Measurements from ENCODE around the gene TNS3. TPM values are rescaled to one million over a fixed set of nuclear protein-coding genes. Genes with fewer than 3 reads are reported as not detected.

TNS3 gene
- total and polyA plus RNA-seq, 10 of the 15 experiments (the other 5 are each of a cell fraction or from before 2014, with no cell fraction given), result 0.27 to 2.7 (median 0.79) TPM

DNA sequence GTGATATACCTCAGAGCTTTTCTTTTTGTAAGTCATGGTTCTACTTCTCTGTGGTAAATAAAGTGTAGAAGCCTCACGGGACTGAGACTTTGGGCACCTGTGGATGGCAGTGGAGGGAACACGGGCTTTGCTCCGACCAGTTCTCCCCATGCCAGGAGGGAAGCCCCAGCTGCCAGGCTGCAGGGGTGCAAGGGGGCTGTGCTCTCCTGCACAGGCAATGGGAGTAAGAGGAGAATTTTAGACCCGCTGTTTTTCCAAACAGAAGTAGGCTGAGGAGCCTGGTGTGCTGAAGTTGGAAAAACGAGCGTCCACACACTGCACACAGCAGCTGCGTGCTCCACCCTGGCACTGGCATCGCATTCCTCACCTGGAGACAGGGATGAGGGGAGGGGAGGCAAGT lies 282.4 kb downstream of the TNS3 start:
- Histone ChIP-seq H3K4me1 (ENCODE audit: control insufficient read depth, insufficient read depth, low read length) (no peaks in the 10 kb centered on the region), H3K4me2 (ENCODE audit: control insufficient read depth, insufficient read depth) (no peak overlapping the region), H3K79me2 (ENCODE audit: control insufficient read depth, insufficient read depth, low read length) (no peaks in the 10 kb centered on the region), H3K27me3 (replicated peaks in 1 of 2; ENCODE audit: control insufficient read depth in 2 of 2, insufficient read depth in 2 of 2, low read length in 1 of 2) (no peaks in the 10 kb centered on the region; a peak in 2 of 4 replicates), H3K36me3 (ENCODE audit: control insufficient read depth in 2 of 2, insufficient read depth in 2 of 2, low read length in 1 of 2) (no peaks in the 10 kb centered on the region), H2AFZ (ENCODE audit: control insufficient read depth, low read depth, low read length) (no peak overlapping the region), H4K20me1 (ENCODE audit: control insufficient read depth, insufficient read depth) (no peaks in the 10 kb centered on the region), H3K9me3 (replicated peaks; ENCODE audit: control insufficient read depth, insufficient read depth, low read length) (no peaks in the 10 kb centered on the region), H3K9ac (ENCODE audit: control insufficient read depth, insufficient read depth, low read length) (no peak overlapping the region), H3K27ac (ENCODE audit: control insufficient read depth, insufficient read depth) (no peak overlapping the region), H3K4me3 (no peak overlapping the region)
- no peak for DNase-seq (ENCODE audit: low read depth, low spot score)
- in situ Hi-C loops (cut with MboI), result no loop called here
- intact Hi-C loops (cut with micrococcal nuclease; ENCODE audit: unreplicated experiment), result no loop called here
- 36% methylated on average over 8 of the region's 8 CpGs for WGBS (ENCODE audit: insufficient coverage, insufficient replicate concordance, low lambda C conversion rate, missing lambda C conversion rate)
- FAIRE-seq, result no peak
- CTCF ChIA-PET, result interaction anchor here (0.9 kb wide), 1 partner anchor 33 kb away, joined by 3 read pairs; no protein-coding TSS in a partner anchor
- no TSS peak for BruUV-seq (replicated peaks)
- ATAC-seq, result no peak
- POLR2A ChIA-PET, result no interaction called here
- RAD21 ChIA-PET (ENCODE audit: unreplicated experiment), result no interaction called here
- SMC1A ChIA-PET (ENCODE audit: uncharacterized antibody, unreplicated experiment), result no interaction called here
- no peak for TF ChIP-seq ZNF207 (IDR thresholded peaks at IDR 0.05; ENCODE audit: borderline replicate concordance)

DNA sequence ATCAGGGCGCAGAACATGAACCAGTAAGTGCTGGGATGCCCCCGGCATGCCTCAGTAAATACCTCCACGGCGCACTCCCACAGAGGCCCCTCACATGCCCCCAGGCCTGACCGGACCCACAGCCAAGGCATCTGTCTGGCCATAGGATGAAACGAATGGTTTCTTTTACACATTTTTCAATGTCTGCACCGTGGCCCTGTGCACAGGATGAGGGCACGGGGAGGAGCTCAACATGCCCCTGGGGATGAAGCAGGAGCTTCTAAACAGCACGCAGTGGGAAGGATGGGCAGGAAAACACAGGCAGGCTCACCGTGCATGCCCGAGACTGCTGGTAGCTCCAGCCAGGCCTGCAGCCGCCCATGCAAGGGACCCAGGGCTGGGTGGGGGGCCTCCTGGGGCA lies 283.3 kb downstream of the TNS3 start:
- 37% methylated on average over 12 of the region's 12 CpGs for WGBS (ENCODE audit: insufficient coverage, insufficient replicate concordance, low lambda C conversion rate, missing lambda C conversion rate)
- TF ChIP-seq, protein P1, sequence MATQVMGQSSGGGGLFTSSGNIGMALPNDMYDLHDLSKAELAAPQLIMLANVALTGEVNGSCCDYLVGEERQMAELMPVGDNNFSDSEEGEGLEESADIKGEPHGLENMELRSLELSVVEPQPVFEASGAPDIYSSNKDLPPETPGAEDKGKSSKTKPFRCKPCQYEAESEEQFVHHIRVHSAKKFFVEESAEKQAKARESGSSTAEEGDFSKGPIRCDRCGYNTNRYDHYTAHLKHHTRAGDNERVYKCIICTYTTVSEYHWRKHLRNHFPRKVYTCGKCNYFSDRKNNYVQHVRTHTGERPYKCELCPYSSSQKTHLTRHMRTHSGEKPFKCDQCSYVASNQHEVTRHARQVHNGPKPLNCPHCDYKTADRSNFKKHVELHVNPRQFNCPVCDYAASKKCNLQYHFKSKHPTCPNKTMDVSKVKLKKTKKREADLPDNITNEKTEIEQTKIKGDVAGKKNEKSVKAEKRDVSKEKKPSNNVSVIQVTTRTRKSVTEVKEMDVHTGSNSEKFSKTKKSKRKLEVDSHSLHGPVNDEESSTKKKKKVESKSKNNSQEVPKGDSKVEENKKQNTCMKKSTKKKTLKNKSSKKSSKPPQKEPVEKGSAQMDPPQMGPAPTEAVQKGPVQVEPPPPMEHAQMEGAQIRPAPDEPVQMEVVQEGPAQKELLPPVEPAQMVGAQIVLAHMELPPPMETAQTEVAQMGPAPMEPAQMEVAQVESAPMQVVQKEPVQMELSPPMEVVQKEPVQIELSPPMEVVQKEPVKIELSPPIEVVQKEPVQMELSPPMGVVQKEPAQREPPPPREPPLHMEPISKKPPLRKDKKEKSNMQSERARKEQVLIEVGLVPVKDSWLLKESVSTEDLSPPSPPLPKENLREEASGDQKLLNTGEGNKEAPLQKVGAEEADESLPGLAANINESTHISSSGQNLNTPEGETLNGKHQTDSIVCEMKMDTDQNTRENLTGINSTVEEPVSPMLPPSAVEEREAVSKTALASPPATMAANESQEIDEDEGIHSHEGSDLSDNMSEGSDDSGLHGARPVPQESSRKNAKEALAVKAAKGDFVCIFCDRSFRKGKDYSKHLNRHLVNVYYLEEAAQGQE (IDR thresholded peaks at IDR 0.05; ENCODE audit: low read depth, low read length), result no peak
- TF ChIP-seq TBL1XR1 (IDR thresholded peaks at IDR 0.05; ENCODE audit: low read depth, low read length) (no peak), CBFB (IDR thresholded peaks at IDR 0.05; ENCODE audit: low read depth) (no peak), RAD51 (IDR thresholded peaks at IDR 0.05) (no peak)
- TF ChIP-seq, protein P2, sequence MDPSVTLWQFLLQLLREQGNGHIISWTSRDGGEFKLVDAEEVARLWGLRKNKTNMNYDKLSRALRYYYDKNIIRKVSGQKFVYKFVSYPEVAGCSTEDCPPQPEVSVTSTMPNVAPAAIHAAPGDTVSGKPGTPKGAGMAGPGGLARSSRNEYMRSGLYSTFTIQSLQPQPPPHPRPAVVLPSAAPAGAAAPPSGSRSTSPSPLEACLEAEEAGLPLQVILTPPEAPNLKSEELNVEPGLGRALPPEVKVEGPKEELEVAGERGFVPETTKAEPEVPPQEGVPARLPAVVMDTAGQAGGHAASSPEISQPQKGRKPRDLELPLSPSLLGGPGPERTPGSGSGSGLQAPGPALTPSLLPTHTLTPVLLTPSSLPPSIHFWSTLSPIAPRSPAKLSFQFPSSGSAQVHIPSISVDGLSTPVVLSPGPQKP (IDR thresholded peaks at IDR 0.05; ENCODE audit: low read depth, low read length), result no peak
- FAIRE-seq, result no peak
- no peaks in the 10 kb centered on the region for H4K20me1 ChIP-seq (ENCODE audit: control insufficient read depth, insufficient read depth)
- H3K36me3 ChIP-seq (ENCODE audit: control insufficient read depth in 2 of 2, insufficient read depth in 2 of 2, low read length in 1 of 2), result no peaks in the 10 kb centered on the region
- no peak for ATAC-seq
- BruUV-seq (replicated peaks), result no TSS peak
- ChIA-PET POLR2A (no interaction called here), CTCF (interaction anchor here (0.9 kb wide), 1 partner anchor 32 kb away, joined by 3 read pairs; no protein-coding TSS in a partner anchor), RAD21 (ENCODE audit: unreplicated experiment) (no interaction called here), SMC1A (ENCODE audit: uncharacterized antibody, unreplicated experiment) (no interaction called here)
- intact Hi-C loops (cut with micrococcal nuclease; ENCODE audit: unreplicated experiment) (no loop called here), in situ Hi-C loops (cut with MboI) (no loop called here)
- H3K4me1 ChIP-seq (ENCODE audit: control insufficient read depth, insufficient read depth, low read length), result no peaks in the 10 kb centered on the region
- no peaks in the 10 kb centered on the region for H3K9me3 ChIP-seq (replicated peaks; ENCODE audit: control insufficient read depth, insufficient read depth, low read length)
- H2AFZ ChIP-seq (ENCODE audit: control insufficient read depth, low read depth, low read length), result no peak overlapping the region
- no peak overlapping the region for H3K4me2 ChIP-seq (ENCODE audit: control insufficient read depth, insufficient read depth)
- H3K27me3 ChIP-seq (replicated peaks in 1 of 2; ENCODE audit: control insufficient read depth in 2 of 2, insufficient read depth in 2 of 2, low read length in 1 of 2), result no peaks in the 10 kb centered on the region; a peak in 2 of 4 replicates
- DNase-seq (ENCODE audit: low read depth, low spot score), result no peak
- H3K4me3 ChIP-seq, result no peak overlapping the region
- H3K27ac ChIP-seq (ENCODE audit: control insufficient read depth, insufficient read depth), result no peak overlapping the region
- H3K9ac ChIP-seq (ENCODE audit: control insufficient read depth, insufficient read depth, low read length), result no peak overlapping the region
- H3K79me2 ChIP-seq (ENCODE audit: control insufficient read depth, insufficient read depth, low read length), result no peaks in the 10 kb centered on the region

All from GM12878 (cell line).